Spleen (tissue), 11 donors: Measurements from ENCODE around the gene PAPPA2. TPM values are rescaled to one million over a fixed set of nuclear protein-coding genes. Genes with fewer than 3 reads are reported as not detected.
A peak's percentile ranks its signal among the peaks of the same experiment; 100 is the strongest.

Source experiments
- DNase-seq: peaks from one replicate; pipeline ENCODE4 v3.0.0-alpha.2; 2020
- H3K27ac ChIP-seq, 8 donors: fragments of 200-600 bp; sonication (generic) in 7 of 8; 1 replicate in 4 of 8; 2 replicates in 4 of 8; pipeline versions ENCODE4 v1.5.0 to v1.8.0; 2016 to 2021; ENCODE audit warnings: inconsistent platforms in 4 of 8, mild to moderate bottlenecking in 4 of 8, moderate library complexity in 1 of 8
- H3K27me3 ChIP-seq, 7 donors: fragments of 200-600 bp; sonication (generic) in 6 of 7; replicated peaks in 1 of 7; 1 replicate in 4 of 7; 2 replicates in 3 of 7; pipeline versions ENCODE4 v1.5.0 to v1.8.0; 2016 to 2021; ENCODE audit warnings: inconsistent platforms in 3 of 7, mild to moderate bottlenecking in 1 of 7
- H3K36me3 ChIP-seq, 6 donors: fragments of 200-600 bp; sonication (generic) in 5 of 6; 1 replicate in 4 of 6; 2 replicates in 2 of 6; pipeline versions ENCODE4 v1.5.0 to v1.8.0; 2016 to 2021; ENCODE audit warnings: inconsistent platforms in 2 of 6
- H3K4me1 ChIP-seq, 6 donors: fragments of 200-600 bp; sonication (generic) in 5 of 6; 1 replicate in 3 of 6; 2 replicates in 3 of 6; pipeline versions ENCODE4 v1.5.0 to v1.8.0; 2016 to 2021; ENCODE audit warnings: inconsistent platforms in 3 of 6
- H3K4me3 ChIP-seq, 8 donors: fragments of 200-600 bp; sonication (generic) in 7 of 8; 1 replicate in 4 of 8; 2 replicates in 4 of 8; pipeline versions ENCODE4 v1.5.0 to v1.8.0; 2016 to 2021; ENCODE audit warnings: inconsistent platforms in 4 of 8, mild to moderate bottlenecking in 4 of 8, moderate library complexity in 2 of 8
- H3K9me3 ChIP-seq, 8 donors: fragments of 200-600 bp; sonication (generic) in 7 of 8; 1 replicate in 4 of 8; 2 replicates in 4 of 8; pipeline versions ENCODE4 v1.5.0 to v1.8.0; 2016 to 2021; ENCODE audit warnings: inconsistent platforms in 4 of 8
- POLR2A ChIP-seq, 3 donors: fragments of 450-650 bp; IDR thresholded peaks; one replicate each; pipeline ENCODE4 v1.5.1; 2017; ENCODE audit warnings: antibody characterized with exemption in 3 of 3, mild to moderate bottlenecking in 1 of 3
- POLR2AphosphoS5 ChIP-seq, 3 donors: sonication (generic); formaldehyde crosslinking; IDR thresholded peaks; one replicate each; pipeline ENCODE4 v1.5.1; 2017; ENCODE audit warnings: antibody characterized with exemption in 3 of 3
- WGBS, 5 donors: extraction: QIAGEN DNeasy Blood & Tissue Kit in 3 of 5; methylation state at CpG; one replicate each; pipeline versions ENCODE4 v1.1.5 to v1.1.7; 2013 to 2018; 5-methylcytosine and 5-hydroxymethylcytosine counted together
- intact Hi-C: fragments of 100-400 bp; cut with DNase I; formaldehyde crosslinking; loops from one replicate; pipeline ENCODE4 v1.15.0; 2023; ENCODE audit warnings: low total_unique reads
- polyA plus RNA-seq, 3 donors: library from polyadenylated mRNA; stranded (reverse); fragments of 200-250 nt; gene quantifications; one replicate each; pipeline ENCODE4 v1.2.1, GENCODE V29; 2013
- total RNA-seq, 7 donors: library from RNA; depleted of rRNA in 3 of 7; stranded (reverse); fragments of >200 nt in 3 of 7; fragmentation: NEBNext Ultra II Directional in 4 of 7; extraction: Animal tissue kit (Norgen Biotek cat#: 25700) in 4 of 7; gene quantifications; one replicate each; pipeline versions ENCODE4 v1.1.0 to v1.2.1, GENCODE V29; 2016 to 2021
- TF ChIP-seq, protein P1 (sequence below), 11 experiments: fragments of 200-600 bp in 7 of 11; fragments of 450-650 bp in 4 of 11; sonication (generic) in 4 of 11; IDR thresholded peaks in 8 of 11; conservative IDR thresholded peaks in 3 of 11; 1 replicate in 7 of 11; 2 replicates in 4 of 11; pipeline versions ENCODE4 v1.4.0 to v1.8.0; 2016 to 2021; ENCODE audit warnings: antibody characterized with exemption in 11 of 11, inconsistent platforms in 4 of 11, mild to moderate bottlenecking in 1 of 11
- donor health status: healthy with polysubstance abuse.
- donor health status: DM: no; HTN: no; CAD: no; lungs with moderate emphysema.
- donor health status: DM: no; HTN: no; CAD: no.
- donor health status: Bipolar disorder and iron deficiency.
- donor health status: healthy.
- donor health status: DM: no; HTN: no; CAD: no.
- donor health status: DM: yes; HTN: yes; CAD: no.

The PAPPA2 gene
- total and polyA plus RNA-seq, 10 donors: 0.02 to 0.76 (median 0.06) TPM; not detected in 3

DNA sequence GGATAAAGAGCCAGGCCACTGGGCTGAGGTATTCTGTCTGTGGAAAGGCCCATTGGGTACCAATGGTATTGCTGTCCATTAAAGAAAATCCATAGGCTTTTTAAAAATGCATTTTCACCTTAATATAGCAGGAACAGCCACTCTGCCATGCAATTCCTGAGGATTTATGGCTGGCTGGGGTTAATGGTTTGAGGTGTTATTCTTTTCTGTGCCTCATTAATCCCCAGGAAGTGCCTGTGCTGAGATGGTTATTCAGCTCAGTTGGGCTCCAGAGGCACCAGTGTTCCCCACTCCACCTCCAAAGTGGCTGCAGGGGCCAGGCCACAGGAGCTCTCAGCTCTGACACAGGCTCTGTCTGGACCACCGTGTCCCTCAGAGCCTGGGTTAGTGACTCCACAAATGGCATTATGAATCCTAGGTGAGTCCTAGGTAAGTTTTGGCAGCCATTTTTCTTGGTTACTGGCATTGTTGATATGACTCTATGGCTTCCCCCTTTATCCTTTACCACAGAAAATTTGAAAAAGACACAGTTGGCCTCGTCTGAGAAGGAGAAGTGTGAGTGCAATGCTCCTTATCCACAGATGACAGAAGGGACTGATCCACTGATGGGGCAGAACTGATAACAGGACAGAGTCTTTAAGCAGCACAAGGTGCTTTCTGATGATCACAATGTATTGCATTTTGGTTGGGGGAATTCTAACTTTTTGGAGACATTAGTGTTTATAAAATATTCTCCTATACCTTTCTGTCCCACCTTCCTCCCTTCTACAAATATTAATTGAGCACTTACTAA lies 2.2 kb upstream of the PAPPA2 start:
- TF ChIP-seq POLR2A (IDR thresholded peaks at IDR 0.05): no peak
- TF ChIP-seq POLR2AphosphoS5 (IDR thresholded peaks at IDR 0.05): no peak
- TF ChIP-seq, protein P1, sequence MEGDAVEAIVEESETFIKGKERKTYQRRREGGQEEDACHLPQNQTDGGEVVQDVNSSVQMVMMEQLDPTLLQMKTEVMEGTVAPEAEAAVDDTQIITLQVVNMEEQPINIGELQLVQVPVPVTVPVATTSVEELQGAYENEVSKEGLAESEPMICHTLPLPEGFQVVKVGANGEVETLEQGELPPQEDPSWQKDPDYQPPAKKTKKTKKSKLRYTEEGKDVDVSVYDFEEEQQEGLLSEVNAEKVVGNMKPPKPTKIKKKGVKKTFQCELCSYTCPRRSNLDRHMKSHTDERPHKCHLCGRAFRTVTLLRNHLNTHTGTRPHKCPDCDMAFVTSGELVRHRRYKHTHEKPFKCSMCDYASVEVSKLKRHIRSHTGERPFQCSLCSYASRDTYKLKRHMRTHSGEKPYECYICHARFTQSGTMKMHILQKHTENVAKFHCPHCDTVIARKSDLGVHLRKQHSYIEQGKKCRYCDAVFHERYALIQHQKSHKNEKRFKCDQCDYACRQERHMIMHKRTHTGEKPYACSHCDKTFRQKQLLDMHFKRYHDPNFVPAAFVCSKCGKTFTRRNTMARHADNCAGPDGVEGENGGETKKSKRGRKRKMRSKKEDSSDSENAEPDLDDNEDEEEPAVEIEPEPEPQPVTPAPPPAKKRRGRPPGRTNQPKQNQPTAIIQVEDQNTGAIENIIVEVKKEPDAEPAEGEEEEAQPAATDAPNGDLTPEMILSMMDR (IDR thresholded peaks at IDR 0.05 in 8 of 11, conservative IDR thresholded peaks at IDR 0.05 in 3 of 11): no peak

DNA sequence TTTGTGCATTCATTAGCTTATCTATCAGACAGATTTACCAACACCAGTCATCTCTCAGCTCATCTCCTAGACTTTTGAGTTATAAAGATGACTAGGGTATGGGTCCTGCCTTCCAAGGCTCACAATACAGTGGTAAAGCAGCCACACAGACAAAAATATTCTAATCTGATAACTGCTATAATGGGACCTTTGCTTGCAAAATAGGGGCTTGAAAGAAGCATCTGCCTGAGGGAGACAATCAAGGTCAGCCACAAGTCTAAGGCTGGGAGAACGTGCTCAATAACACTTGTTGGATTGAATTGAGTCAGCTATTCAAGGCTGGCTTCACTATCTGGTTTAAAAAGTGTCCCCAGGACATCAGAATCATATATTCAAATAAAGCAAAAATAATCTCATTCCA lies 1.4 kb upstream of the PAPPA2 start:
- H3K27me3 ChIP-seq: no peaks in the 10 kb centered on the region
- intact Hi-C loops: no loop called here
- H3K4me3 ChIP-seq: no peak overlapping the region
- H3K9me3 ChIP-seq: peaks cover 0 to 23% (median 12%) of the 10 kb centered on the region in 8 donors
- no peak for DNase-seq
- no peak overlapping the region for H3K27ac ChIP-seq
- TF ChIP-seq POLR2A (IDR thresholded peaks at IDR 0.05) (no peak), POLR2AphosphoS5 (IDR thresholded peaks at IDR 0.05) (no peak)
- TF ChIP-seq, protein P1 (IDR thresholded peaks at IDR 0.05 in 8 of 11, conservative IDR thresholded peaks at IDR 0.05 in 3 of 11): no peak
- no peaks in the 10 kb centered on the region for H3K36me3 ChIP-seq
- no peaks in the 10 kb centered on the region for H3K4me1 ChIP-seq
- WGBS, 5 donors: 45 to 75% (median 58%) methylated on average over 1 of the region's 1 CpG

More for the DNA sequence above, 2.2 kb upstream of the PAPPA2 start:
- no peaks in the 10 kb centered on the region for H3K27me3 ChIP-seq
- peaks cover 0 to 23% (median 12%) of the 10 kb centered on the region in 8 donors for H3K9me3 ChIP-seq
- intact Hi-C loops: no loop called here
- H3K4me1 ChIP-seq: no peaks in the 10 kb centered on the region
- H3K27ac ChIP-seq: no peak overlapping the region
- WGBS, 5 donors: 36 to 50% (median 43%) methylated on average over 2 of the region's 2 CpGs
- no peak for DNase-seq
- H3K4me3 ChIP-seq: no peak overlapping the region
- no peaks in the 10 kb centered on the region for H3K36me3 ChIP-seq

DNA sequence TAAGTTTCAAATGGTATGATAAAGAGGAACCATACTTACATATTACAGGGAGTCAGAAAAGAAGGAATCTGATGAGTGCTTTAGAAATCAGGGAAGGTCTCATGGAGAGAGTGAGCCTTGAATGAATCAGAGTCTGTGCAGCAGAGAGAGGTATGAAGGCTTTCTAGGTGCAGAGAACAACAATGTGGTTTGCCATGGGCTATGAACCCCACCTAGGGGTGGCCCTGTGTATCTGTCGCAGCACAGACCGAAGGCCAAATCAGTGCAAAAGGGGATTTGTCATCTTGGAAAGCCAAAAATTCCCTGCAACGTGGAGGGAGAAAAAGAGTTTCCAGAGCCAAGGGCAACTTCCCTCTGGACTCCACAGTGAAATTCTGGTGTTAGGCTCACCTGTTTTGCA lies 3.5 kb downstream of the PAPPA2 start:
- TF ChIP-seq, protein P1 (IDR thresholded peaks at IDR 0.05 in 8 of 11, conservative IDR thresholded peaks at IDR 0.05 in 3 of 11): peak in 6 of 11 experiments; percentile 8 to 37 (median 16)
- TF ChIP-seq POLR2AphosphoS5 (IDR thresholded peaks at IDR 0.05) (no peak), POLR2A (IDR thresholded peaks at IDR 0.05) (no peak)
- intact Hi-C loops: no loop called here
- DNase-seq: no peak
- WGBS, 5 donors: 34 to 51% (median 40%) methylated on average over 3 of the region's 3 CpGs
- no peaks in the 10 kb centered on the region for H3K4me1 ChIP-seq
- H3K36me3 ChIP-seq: no peaks in the 10 kb centered on the region
- H3K27ac ChIP-seq: no peak overlapping the region
- H3K27me3 ChIP-seq: no peaks in the 10 kb centered on the region
- no peak overlapping the region for H3K4me3 ChIP-seq
- no peaks in the 10 kb centered on the region for H3K9me3 ChIP-seq

DNA sequence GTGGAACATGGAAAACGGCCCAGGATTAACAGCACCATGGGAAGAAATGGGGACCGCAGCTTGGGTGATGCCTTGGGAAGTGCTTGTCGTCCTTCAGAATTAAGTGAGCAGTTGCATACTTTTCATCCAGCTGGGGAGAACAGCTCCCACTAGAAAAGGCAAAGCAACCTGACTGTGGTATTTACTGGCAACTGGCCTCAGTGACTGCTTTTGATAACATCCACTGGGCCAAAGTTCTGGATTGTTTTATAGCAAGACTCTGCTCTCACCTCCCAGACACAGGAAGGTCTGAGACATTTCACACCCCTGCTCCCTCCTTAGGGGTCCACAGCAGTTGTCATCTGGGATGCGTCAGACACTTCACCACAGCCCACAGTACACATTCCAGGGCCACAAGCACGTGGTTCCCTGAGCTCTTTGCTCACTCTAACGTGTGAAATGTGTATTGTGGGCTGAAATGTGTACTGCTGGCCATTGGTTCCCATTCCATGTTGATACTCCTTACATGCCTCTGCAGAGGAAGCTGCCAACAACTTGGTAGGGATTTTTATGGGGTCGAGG lies 6.6 kb downstream of the PAPPA2 start:
- H3K36me3 ChIP-seq: no peaks in the 10 kb centered on the region
- no peak overlapping the region for H3K27ac ChIP-seq
- DNase-seq: no peak
- no peaks in the 10 kb centered on the region for H3K4me1 ChIP-seq
- H3K4me3 ChIP-seq: no peak overlapping the region
- 30 to 49% (median 43%) methylated on average over 7 of the region's 7 CpGs for WGBS, 5 donors
- H3K9me3 ChIP-seq: no peaks in the 10 kb centered on the region
- TF ChIP-seq POLR2A (IDR thresholded peaks at IDR 0.05): no peak
- no peak for TF ChIP-seq POLR2AphosphoS5 (IDR thresholded peaks at IDR 0.05)
- TF ChIP-seq, protein P1 (IDR thresholded peaks at IDR 0.05 in 8 of 11, conservative IDR thresholded peaks at IDR 0.05 in 3 of 11): no peak
- intact Hi-C loops: no loop called here
- no peaks in the 10 kb centered on the region for H3K27me3 ChIP-seq
